Activated T-cell treated with anti-CD3 and anti-CD28 coated beads, Interleukin-2, amount 50 U/mL, for 24 hours (primary cell): ENCODE results near the gene SMYD3.
"Not testable (repeated sequence)": the region's sequence is repeated elsewhere in the genome, so short reads cannot be mapped to it uniquely, and the experiment has no call there.

Experiments used
- DNase-seq: peaks from one replicate; pipeline ENCODE4 v3.0.0-alpha.2; 2020
- H3K27ac Mint-ChIP-seq: 2 replicates; pipeline ENCODE4 v1.8.0; 2020; ENCODE audit warnings: mild to moderate bottlenecking, mixed read lengths
- H3K27me3 Mint-ChIP-seq: 2 replicates; pipeline ENCODE4 v1.8.0; 2020; ENCODE audit warnings: mixed read lengths
- H3K36me3 Mint-ChIP-seq: 2 replicates; pipeline ENCODE4 v1.8.0; 2020; ENCODE audit warnings: low read depth, mixed read lengths
- H3K4me1 Mint-ChIP-seq: 2 replicates; pipeline ENCODE4 v1.8.0; 2020; ENCODE audit warnings: low read depth, mixed read lengths
- H3K4me3 Mint-ChIP-seq: 2 replicates; pipeline ENCODE4 v1.8.0; 2020; ENCODE audit warnings: mild to moderate bottlenecking, moderate library complexity, mixed read lengths
- H3K9me3 Mint-ChIP-seq: 2 replicates; pipeline ENCODE4 v1.8.0; 2020; ENCODE audit warnings: mixed read lengths

Gene SMYD3

GRCh38 chr1:246071561-246071960 is 435.5 kb downstream of the SMYD3 start:
- H3K27ac Mint-ChIP-seq, H3K9me3 Mint-ChIP-seq, H3K27me3 Mint-ChIP-seq, H3K36me3 Mint-ChIP-seq, DNase-seq, H3K4me1 Mint-ChIP-seq, H3K4me3 Mint-ChIP-seq: not testable (repeated sequence)

GRCh38 chr1:246069581-246069980 is 437.5 kb downstream of the SMYD3 start:
- Mint-ChIP-seq H3K36me3 (peaks cover 2% of the 10 kb centered on the region), H3K27me3 (no peaks in the 10 kb centered on the region), H3K4me1 (peaks cover 3% of the 10 kb centered on the region), H3K9me3 (no peaks in the 10 kb centered on the region), H3K27ac (no peak overlapping the region), H3K4me3 (no peak overlapping the region)
- no peak for DNase-seq

GRCh38 chr1:246068619-246069509 is 438.2 kb downstream of the SMYD3 start:
- no peaks in the 10 kb centered on the region for H3K9me3 Mint-ChIP-seq
- peaks cover 2% of the 10 kb centered on the region for H3K36me3 Mint-ChIP-seq
- H3K4me1 Mint-ChIP-seq, result peaks cover 3% of the 10 kb centered on the region
- H3K4me3 Mint-ChIP-seq, result no peak overlapping the region
- DNase-seq, result no peak
- H3K27me3 Mint-ChIP-seq, result no peaks in the 10 kb centered on the region
- H3K27ac Mint-ChIP-seq, result no peak overlapping the region

- H3K27ac Mint-ChIP-seq, result no peak overlapping the region
- H3K4me3 Mint-ChIP-seq, result no peak overlapping the region
- peaks cover 3% of the 10 kb centered on the region for H3K4me1 Mint-ChIP-seq
- H3K36me3 Mint-ChIP-seq, result peaks cover 2% of the 10 kb centered on the region
- no peaks in the 10 kb centered on the region for H3K9me3 Mint-ChIP-seq
- no peaks in the 10 kb centered on the region for H3K27me3 Mint-ChIP-seq
- DNase-seq, result no peak
Measured at GRCh38 chr1:246068217-246068512, 438.9 kb downstream of the SMYD3 start.

- Mint-ChIP-seq H3K27me3 (no peaks in the 10 kb centered on the region), H3K36me3 (peaks cover 2% of the 10 kb centered on the region), H3K4me3 (no peak overlapping the region), H3K9me3 (no peaks in the 10 kb centered on the region), H3K27ac (no peak overlapping the region), H3K4me1 (peaks cover 3% of the 10 kb centered on the region)
- DNase-seq, result no peak
Measured at GRCh38 chr1:246067432-246068216, 439.5 kb downstream of the SMYD3 start.

- H3K36me3 Mint-ChIP-seq, result peaks cover 2% of the 10 kb centered on the region
- no peaks in the 10 kb centered on the region for H3K27me3 Mint-ChIP-seq
- no peaks in the 10 kb centered on the region for H3K4me1 Mint-ChIP-seq
- no peak overlapping the region for H3K27ac Mint-ChIP-seq
- no peak for DNase-seq
- H3K9me3 Mint-ChIP-seq, result no peaks in the 10 kb centered on the region
- no peak overlapping the region for H3K4me3 Mint-ChIP-seq
Measured at GRCh38 chr1:246066573-246066972, 440.5 kb downstream of the SMYD3 start.

- Mint-ChIP-seq H3K27me3 (no peaks in the 10 kb centered on the region), H3K36me3 (peaks cover 2% of the 10 kb centered on the region), H3K9me3 (no peaks in the 10 kb centered on the region), H3K4me1 (no peaks in the 10 kb centered on the region), H3K27ac (no peak overlapping the region), H3K4me3 (no peak overlapping the region)
- DNase-seq, result no peak
Measured at GRCh38 chr1:246065592-246065991, 441.5 kb downstream of the SMYD3 start.

GRCh38 chr1:246064891-246065290 is 442.2 kb downstream of the SMYD3 start:
- DNase-seq, result no peak
- Mint-ChIP-seq H3K36me3 (peaks cover 2% of the 10 kb centered on the region), H3K27ac (no peak overlapping the region), H3K4me1 (no peaks in the 10 kb centered on the region), H3K9me3 (no peaks in the 10 kb centered on the region), H3K27me3 (no peaks in the 10 kb centered on the region), H3K4me3 (no peak overlapping the region)

GRCh38 chr1:246063013-246063616 is 444.0 kb downstream of the SMYD3 start:
- H3K4me3 Mint-ChIP-seq, result no peak overlapping the region
- no peak for DNase-seq
- no peaks in the 10 kb centered on the region for H3K9me3 Mint-ChIP-seq
- no peaks in the 10 kb centered on the region for H3K27me3 Mint-ChIP-seq
- H3K4me1 Mint-ChIP-seq, result no peaks in the 10 kb centered on the region
- H3K36me3 Mint-ChIP-seq, result peaks cover 1% of the 10 kb centered on the region
- H3K27ac Mint-ChIP-seq, result no peak overlapping the region

- Mint-ChIP-seq H3K4me3 (no peak overlapping the region), H3K27me3 (no peaks in the 10 kb centered on the region)
Measured at GRCh38 chr1:246058466-246058865, 448.6 kb downstream of the SMYD3 start.

GRCh38 chr1:246052603-246053002 is 454.5 kb downstream of the SMYD3 start:
- no peak for DNase-seq
- H3K27me3 Mint-ChIP-seq, result no peaks in the 10 kb centered on the region
- no peak overlapping the region for H3K4me3 Mint-ChIP-seq
- no peaks in the 10 kb centered on the region for H3K4me1 Mint-ChIP-seq
- no peak overlapping the region for H3K27ac Mint-ChIP-seq
- peaks cover 8% of the 10 kb centered on the region for H3K9me3 Mint-ChIP-seq
- H3K36me3 Mint-ChIP-seq, result peaks cover 23% of the 10 kb centered on the region

More at GRCh38 chr1:246058466-246058865, 448.6 kb downstream of the SMYD3 start:
- Mint-ChIP-seq H3K4me1 (no peaks in the 10 kb centered on the region), H3K36me3 (peaks cover 12% of the 10 kb centered on the region), H3K9me3 (peaks cover 6% of the 10 kb centered on the region), H3K27ac (no peak overlapping the region)
- no peak for DNase-seq

- no peaks in the 10 kb centered on the region for H3K4me1 Mint-ChIP-seq
- no peaks in the 10 kb centered on the region for H3K27me3 Mint-ChIP-seq
- H3K9me3 Mint-ChIP-seq, result peaks cover 8% of the 10 kb centered on the region
- H3K36me3 Mint-ChIP-seq, result peaks cover 23% of the 10 kb centered on the region
- H3K4me3 Mint-ChIP-seq, result no peak overlapping the region
- H3K27ac Mint-ChIP-seq, result no peak overlapping the region
- no peak for DNase-seq
Measured at GRCh38 chr1:246051909-246052518, 455.1 kb downstream of the SMYD3 start.

GRCh38 chr1:246048693-246049092 is 458.4 kb downstream of the SMYD3 start:
- no peak for DNase-seq
- Mint-ChIP-seq H3K9me3 (peaks cover 2% of the 10 kb centered on the region), H3K36me3 (peaks cover 12% of the 10 kb centered on the region), H3K4me3 (no peak overlapping the region), H3K4me1 (no peaks in the 10 kb centered on the region), H3K27ac (no peak overlapping the region), H3K27me3 (no peaks in the 10 kb centered on the region)

GRCh38 chr1:246043556-246043955 is 463.5 kb downstream of the SMYD3 start:
- Mint-ChIP-seq H3K27ac (no peak overlapping the region), H3K27me3 (no peaks in the 10 kb centered on the region), H3K36me3 (no peaks in the 10 kb centered on the region), H3K4me3 (no peak overlapping the region), H3K4me1 (peaks cover under 1% of the 10 kb centered on the region), H3K9me3 (no peaks in the 10 kb centered on the region)
- DNase-seq, result no peak
